LNCaP clone FGC (cell line): ENCODE results near the gene BNC2.

ENCODE experiments used
- DNase-seq: peaks from one replicate; pipeline ENCODE4 v3.0.0-alpha.2; 2011; ENCODE audit warnings: low read depth
- H3K4me3 ChIP-seq: 2 replicates; pipeline ENCODE4 v1.5.1; 2011; ENCODE audit warnings: mild to moderate bottlenecking, low read depth, low read length, control low read depth
- CTCF ChIP-seq: IDR thresholded peaks from 2 replicates; pipeline ENCODE4 v1.5.1; 2012; ENCODE audit warnings: mild to moderate bottlenecking; ENCODE audit not compliant: control insufficient read depth, insufficient read depth; ENCODE audit errors: extremely low read depth

Gene BNC2

GRCh38 chr9:16899606-16900005 is 29.1 kb upstream of the BNC2 start:
- no peak overlapping the region for H3K4me3 ChIP-seq
- TF ChIP-seq CTCF, result no peak
- no peak for DNase-seq

- no peak for TF ChIP-seq CTCF
Observed at GRCh38 chr9:16898464-16898863, 28.0 kb upstream of the BNC2 start.

GRCh38 chr9:16888594-16888993 is 18.1 kb upstream of the BNC2 start:
- no peak for DNase-seq
- no peak overlapping the region for H3K4me3 ChIP-seq
- TF ChIP-seq CTCF, result no peak

More at GRCh38 chr9:16898464-16898863, 28.0 kb upstream of the BNC2 start:
- no peak overlapping the region for H3K4me3 ChIP-seq
- DNase-seq, result no peak

- DNase-seq, result no peak
- TF ChIP-seq CTCF, result no peak
- H3K4me3 ChIP-seq, result no peak overlapping the region
Observed at GRCh38 chr9:16885931-16886330, 15.5 kb upstream of the BNC2 start.

- no peak for TF ChIP-seq CTCF
- H3K4me3 ChIP-seq, result no peak overlapping the region
- DNase-seq, result no peak
Observed at GRCh38 chr9:16884952-16885513, 14.6 kb upstream of the BNC2 start.

GRCh38 chr9:16884373-16884772 is 13.9 kb upstream of the BNC2 start:
- H3K4me3 ChIP-seq, result no peak overlapping the region

More at GRCh38 chr9:16884373-16884772, 13.9 kb upstream of the BNC2 start:
- no peak for TF ChIP-seq CTCF
- DNase-seq, result no peak
